HL-60 (cell line): ENCODE measurements around the gene EZH1.

Experiments
- DNase-seq, 2 experiments: peaks; one replicate each; pipeline ENCODE4 v3.0.0-alpha.2; 2010 to 2020; ENCODE audit warnings: low read depth in 1 of 2, low spot score in 1 of 2
- H3K27ac ChIP-seq: fragments of 250-450 bp; sonication (Bioruptor Pico); replicated peaks from 2 replicates; pipeline ENCODE4 v1.5.1; 2020; ENCODE audit warnings: mild to moderate bottlenecking, moderate library complexity
- H3K27me3 ChIP-seq: fragments of 250-450 bp; sonication (Bioruptor Pico); 2 replicates; pipeline ENCODE4 v1.5.1; 2021; ENCODE audit warnings: mild to moderate bottlenecking, moderate library complexity; ENCODE audit not compliant: insufficient read depth, poor library complexity, severe bottlenecking
- H3K4me3 ChIP-seq: replicated peaks from 2 replicates; pipeline ENCODE4 v1.5.1; 2011; ENCODE audit warnings: mild to moderate bottlenecking, control low read depth, low read length; ENCODE audit not compliant: insufficient read depth
- CTCF ChIP-seq: IDR thresholded peaks from one replicate; pipeline ENCODE4 v1.5.1; 2011; ENCODE audit warnings: low read length, control low read depth, inconsistent platforms; ENCODE audit not compliant: insufficient read depth
- GABPA ChIP-seq: IDR thresholded peaks from 2 replicates; pipeline ENCODE4 v1.6.1; 2012; ENCODE audit warnings: low read depth
- POLR2AphosphoS5 ChIP-seq: IDR thresholded peaks from 2 replicates; pipeline ENCODE4 v1.6.1; 2012; ENCODE audit warnings: low read depth
- REST ChIP-seq: IDR thresholded peaks from 2 replicates; pipeline ENCODE4 v1.6.1; 2012; ENCODE audit warnings: low read depth; ENCODE audit not compliant: insufficient replicate concordance
- SPI1 ChIP-seq: IDR thresholded peaks from 2 replicates; pipeline ENCODE4 v1.6.1; 2012; ENCODE audit warnings: low read depth, mild to moderate bottlenecking, borderline replicate concordance

EZH1 gene

GRCh38 chr17:42698736-42699414, 46.0 kb downstream of the EZH1 start:
- TF ChIP-seq GABPA: no peak
- H3K27ac ChIP-seq: no peak overlapping the region
- no peaks in the 10 kb centered on the region for H3K27me3 ChIP-seq
- no peak overlapping the region for H3K4me3 ChIP-seq
- no peak for DNase-seq

GRCh38 chr17:42697108-42697811, 47.6 kb downstream of the EZH1 start:
- TF ChIP-seq POLR2AphosphoS5: no peak
- no peak for TF ChIP-seq CTCF
- no peak for TF ChIP-seq GABPA
- no peak for TF ChIP-seq SPI1
- no peak for TF ChIP-seq REST
- Histone ChIP-seq H3K27me3 (no peaks in the 10 kb centered on the region), H3K27ac (no peak overlapping the region), H3K4me3 (no peak overlapping the region)
- no peak for DNase-seq

- Histone ChIP-seq H3K27ac (no peak overlapping the region), H3K27me3 (no peaks in the 10 kb centered on the region), H3K4me3 (no peak overlapping the region)
- no peak for DNase-seq
- TF ChIP-seq GABPA (no peak), SPI1 (no peak), POLR2AphosphoS5 (no peak)
These were observed 49.3 kb downstream of the EZH1 start for GRCh38 chr17:42695500-42695899.

GRCh38 chr17:42694524-42694923, 50.3 kb downstream of the EZH1 start:
- no peaks in the 10 kb centered on the region for H3K27me3 ChIP-seq
- no peak for DNase-seq
- no peak overlapping the region for H3K27ac ChIP-seq
- TF ChIP-seq CTCF: no peak
- no peak for TF ChIP-seq REST
- no peak overlapping the region for H3K4me3 ChIP-seq

- H3K4me3 ChIP-seq: no peak overlapping the region
- no peak for DNase-seq
- H3K27ac ChIP-seq: no peak overlapping the region
- H3K27me3 ChIP-seq: no peaks in the 10 kb centered on the region
- TF ChIP-seq CTCF (no peak), POLR2AphosphoS5 (no peak), SPI1 (no peak), REST (no peak), GABPA (no peak)
These were observed 52.4 kb downstream of the EZH1 start for GRCh38 chr17:42692489-42692888.
